Stomach (tissue), 19 donors: ENCODE measurements around the gene PSORS1C2. TPM values are rescaled to one million over a fixed set of nuclear protein-coding genes. Genes with fewer than 3 reads are reported as not detected.
"Not testable (repeated sequence)": the region's sequence is repeated elsewhere in the genome, so short reads cannot be mapped to it uniquely, and the experiment has no call there.

Source experiments
- DNase-seq, 2 donors: peaks; one replicate each; pipeline versions ENCODE4 v3.0.0 to v3.0.0-alpha.2; 2013 to 2019
- H3K27ac ChIP-seq, 5 donors: fragments of 200-600 bp in 4 of 5; sonication (generic) in 4 of 5; one replicate each; pipeline ENCODE4 v1.5.1; 2013 to 2019; ENCODE audit warnings: mild to moderate bottlenecking in 1 of 5, moderate library complexity in 1 of 5
- H3K27me3 ChIP-seq, 3 donors: fragments of 200-600 bp; sonication (generic); one replicate each; pipeline ENCODE4 v1.5.1; 2017 to 2019; ENCODE audit warnings: mixed run types in 1 of 3
- H3K36me3 ChIP-seq, 4 donors: fragments of 200-600 bp; sonication (generic); 1 replicate in 3 of 4; 2 replicates in 1 of 4; pipeline ENCODE4 v1.5.1; 2016 to 2019
- H3K4me1 ChIP-seq, 4 donors: fragments of 200-600 bp; sonication (generic); one replicate each; pipeline ENCODE4 v1.5.1; 2016 to 2019
- H3K4me3 ChIP-seq, 4 donors: fragments of 200-600 bp; sonication (generic) in 3 of 4; one replicate each; pipeline ENCODE4 v1.5.1; 2016 to 2019; ENCODE audit warnings: mild to moderate bottlenecking in 1 of 4
- H3K9me3 ChIP-seq, 4 donors: fragments of 200-600 bp; sonication (generic); one replicate each; pipeline ENCODE4 v1.5.1; 2016 to 2019
- EP300 ChIP-seq: sonication (generic); formaldehyde crosslinking; IDR thresholded peaks from one replicate; pipeline ENCODE4 v1.6.1; 2017; ENCODE audit warnings: antibody characterized with exemption
- POLR2A ChIP-seq, 4 donors: fragments of 450-650 bp; IDR thresholded peaks; one replicate each; pipeline ENCODE4 v1.6.1; 2016; ENCODE audit warnings: antibody characterized with exemption in 4 of 4, control low read depth in 2 of 4, mild to moderate bottlenecking in 1 of 4, moderate library complexity in 1 of 4
- POLR2AphosphoS5 ChIP-seq, 3 donors: sonication (generic); formaldehyde crosslinking; IDR thresholded peaks; one replicate each; pipeline ENCODE4 v1.6.1; 2016; ENCODE audit warnings: antibody characterized with exemption in 3 of 3
- WGBS, 5 donors: extraction: QIAGEN DNeasy Blood & Tissue Kit in 3 of 5; methylation state at CpG; one replicate each; pipeline versions ENCODE4 v1.1.5 to v1.1.7; 2013 to 2018; 5-methylcytosine and 5-hydroxymethylcytosine counted together
- intact Hi-C: fragments of 100-400 bp; cut with DNase I; formaldehyde crosslinking; loops from one replicate; pipeline ENCODE4 v1.15.1; 2023; ENCODE audit warnings: low total_unique reads
- long read RNA-seq, 10 donors: transcript quantifications; one replicate each; lab custom pipeline, GENCODE V29; 2026
- polyA plus RNA-seq, 3 donors: library from polyadenylated mRNA; stranded (reverse); fragments of 200-250 nt; gene quantifications; one replicate each; pipeline ENCODE4 v1.2.3, GENCODE V29; 2013
- total RNA-seq, 5 donors: library from RNA; depleted of rRNA; stranded (reverse); fragments of >200 nt; gene quantifications; one replicate each; pipeline versions ENCODE4 v1.1.0 to v1.2.3, GENCODE V29; 2014 to 2016
- TF ChIP-seq, protein P1 (sequence below), 7 experiments: fragments of 450-650 bp in 4 of 7; fragments of 200-600 bp in 3 of 7; sonication (generic) in 3 of 7; IDR thresholded peaks; one replicate each; pipeline ENCODE4 v1.5.1; 2016 to 2019; ENCODE audit warnings: antibody characterized with exemption in 7 of 7, control low read depth in 2 of 7, mild to moderate bottlenecking in 1 of 7
- donor health status: healthy with polysubstance abuse.
- donor health status: Bipolar disorder and iron deficiency.
- donor health status: healthy.

Gene PSORS1C2
- total RNA-seq: under 1 TPM in 1 of 5 donors, not detected in 4; 0.73 TPM
- polyA plus RNA-seq: 1 to 10 TPM in 1 of 3 donors, not detected in 2; 1.6 TPM
- long read RNA-seq, donor 1: 0 reads
- long read RNA-seq, donor 2: 0 reads
- long read RNA-seq, donor 3: 0 reads
- long read RNA-seq, donor 4: 0 reads
- long read RNA-seq, donor 5: 0 reads
- long read RNA-seq, donor 6: 0 reads
- long read RNA-seq, donor 7: 0 reads
- long read RNA-seq, donor 8: 0 reads
- long read RNA-seq, donor 9: 0 reads
- long read RNA-seq, donor 10: 0 reads

DNA sequence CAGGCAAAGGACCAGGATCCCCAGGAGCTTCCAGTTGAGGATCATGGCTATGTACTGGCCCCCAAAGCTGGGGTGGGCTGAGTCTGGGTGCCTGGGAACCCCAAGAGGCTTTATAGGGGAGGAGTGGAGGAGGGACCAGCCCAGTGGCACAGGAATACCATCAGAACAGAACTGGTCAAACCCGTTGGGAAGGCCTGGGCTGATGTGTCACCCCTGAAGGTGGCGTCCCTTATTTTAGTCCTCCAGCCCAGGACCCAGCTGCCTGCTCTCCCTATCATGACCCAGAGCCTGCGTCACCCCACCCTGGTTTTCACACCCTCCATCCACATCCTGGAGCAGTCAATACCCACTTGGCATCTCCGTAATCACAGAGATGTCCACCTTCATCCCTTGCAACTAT is at the start of gene PSORS1C2:
PSORS1C2 (minus strand) TSS at position 85 of the 400 bp plus-strand sequence; CDS start at position 45, 40 bp downstream.
- peaks cover 0 to 18% (median 6%) of the 10 kb centered on the region in 4 donors for H3K36me3 ChIP-seq
- 76 to 84% (median 79%) methylated on average over 4 of the region's 4 CpGs for WGBS, 5 donors
- no peaks in the 10 kb centered on the region for H3K9me3 ChIP-seq
- TF ChIP-seq EP300: no peak
- TF ChIP-seq, protein P1, sequence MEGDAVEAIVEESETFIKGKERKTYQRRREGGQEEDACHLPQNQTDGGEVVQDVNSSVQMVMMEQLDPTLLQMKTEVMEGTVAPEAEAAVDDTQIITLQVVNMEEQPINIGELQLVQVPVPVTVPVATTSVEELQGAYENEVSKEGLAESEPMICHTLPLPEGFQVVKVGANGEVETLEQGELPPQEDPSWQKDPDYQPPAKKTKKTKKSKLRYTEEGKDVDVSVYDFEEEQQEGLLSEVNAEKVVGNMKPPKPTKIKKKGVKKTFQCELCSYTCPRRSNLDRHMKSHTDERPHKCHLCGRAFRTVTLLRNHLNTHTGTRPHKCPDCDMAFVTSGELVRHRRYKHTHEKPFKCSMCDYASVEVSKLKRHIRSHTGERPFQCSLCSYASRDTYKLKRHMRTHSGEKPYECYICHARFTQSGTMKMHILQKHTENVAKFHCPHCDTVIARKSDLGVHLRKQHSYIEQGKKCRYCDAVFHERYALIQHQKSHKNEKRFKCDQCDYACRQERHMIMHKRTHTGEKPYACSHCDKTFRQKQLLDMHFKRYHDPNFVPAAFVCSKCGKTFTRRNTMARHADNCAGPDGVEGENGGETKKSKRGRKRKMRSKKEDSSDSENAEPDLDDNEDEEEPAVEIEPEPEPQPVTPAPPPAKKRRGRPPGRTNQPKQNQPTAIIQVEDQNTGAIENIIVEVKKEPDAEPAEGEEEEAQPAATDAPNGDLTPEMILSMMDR (IDR thresholded peaks at IDR 0.05): no peak
- TF ChIP-seq POLR2A (IDR thresholded peaks at IDR 0.05): no peak
- no peak for TF ChIP-seq POLR2AphosphoS5 (IDR thresholded peaks at IDR 0.05)
- peak within 1 kb of the TSS in 1 of 5 donors; percentile 41 for H3K27ac ChIP-seq
- H3K27me3 ChIP-seq: no peaks in the 10 kb centered on the region
- peak within 1 kb of the TSS in 2 of 4 donors; percentile 11 to 24 for H3K4me3 ChIP-seq
- H3K4me1 ChIP-seq: peaks cover 4 to 30% (median 19%) of the 10 kb centered on the region in 4 donors
- intact Hi-C loops: loop anchor here (5.0 kb wide), 2 partner anchors 53 to 228 kb away; no protein-coding TSS in a partner anchor
- no peak for DNase-seq

DNA sequence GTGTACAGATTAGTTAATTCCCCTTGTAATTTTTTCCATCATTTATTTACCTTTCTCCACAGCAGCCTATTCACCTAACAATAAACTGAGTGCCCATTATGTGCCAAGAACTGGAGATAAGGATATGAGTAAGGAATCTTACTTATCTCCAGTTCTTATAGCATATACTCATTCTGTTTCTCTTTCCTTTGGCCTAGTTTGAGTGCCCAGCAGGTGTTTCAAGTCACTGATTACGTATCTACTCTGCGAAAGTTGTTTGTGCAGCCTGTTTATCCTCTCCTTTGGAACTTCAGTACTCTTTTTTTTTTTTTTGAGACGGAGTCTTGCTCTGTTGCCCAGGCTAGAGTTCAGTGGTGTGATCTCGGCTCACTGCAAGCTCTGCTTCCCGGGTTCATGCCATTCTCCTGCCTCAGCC is 48.9 kb upstream of the PSORS1C2 start:
- H3K27me3 ChIP-seq: no peaks in the 10 kb centered on the region
- no peak overlapping the region for H3K4me3 ChIP-seq
- no peaks in the 10 kb centered on the region for H3K36me3 ChIP-seq
- intact Hi-C loops: no loop called here
- 24 to 55% (median 35%) methylated on average over 5 of the region's 5 CpGs for WGBS, 5 donors
- peak in 1 of 2 donors; percentile 80 for DNase-seq
- TF ChIP-seq POLR2AphosphoS5 (IDR thresholded peaks at IDR 0.05): peak in 2 of 3 donors; percentile 51 to 83
- no peak for TF ChIP-seq POLR2A (IDR thresholded peaks at IDR 0.05)
- H3K9me3 ChIP-seq: no peaks in the 10 kb centered on the region
- peak overlapping the region; percentile 85 to 96 (median 92) for H3K27ac ChIP-seq
- H3K4me1 ChIP-seq: peaks cover 0 to 9% (median 4%) of the 10 kb centered on the region in 4 donors

DNA sequence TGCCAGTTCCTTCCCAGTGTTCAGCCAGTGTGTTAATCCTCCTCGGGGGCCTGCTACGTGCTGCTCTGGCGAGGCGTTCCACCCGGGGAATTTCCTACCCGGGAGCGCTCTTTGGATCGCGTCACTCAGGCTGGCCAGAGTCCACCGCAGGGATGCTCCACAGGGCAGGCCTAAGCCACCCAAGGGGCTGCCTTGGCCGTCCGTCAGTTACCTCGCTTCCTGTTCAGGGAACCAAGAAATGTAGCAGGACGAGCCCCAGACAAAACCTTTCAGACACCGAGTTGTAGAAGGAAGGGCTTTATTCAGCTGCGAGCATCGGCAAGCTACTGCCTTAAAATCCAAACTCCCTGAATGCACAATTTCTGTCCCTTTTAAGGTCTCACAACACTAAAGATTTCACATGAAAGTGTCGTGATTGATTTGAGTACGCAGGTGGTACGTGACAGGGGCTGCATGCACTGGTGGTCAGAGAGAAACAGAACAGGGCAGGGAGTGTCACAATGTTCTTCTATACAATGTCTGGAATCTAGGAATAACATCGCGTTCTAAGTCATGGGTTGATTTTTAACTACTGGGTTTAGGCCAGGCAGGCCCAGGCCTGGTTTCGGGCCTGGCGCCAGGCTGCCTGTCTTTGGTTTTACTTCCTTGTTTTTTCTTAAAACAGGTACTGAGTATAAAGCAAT is 47.3 kb upstream of the PSORS1C2 start:
- Histone ChIP-seq H3K4me3 (peak overlapping the region; percentile 33 to 45 (median 42)), H3K27me3 (no peaks in the 10 kb centered on the region), H3K9me3 (no peaks in the 10 kb centered on the region), H3K36me3 (peaks cover 0 to 1% (median under 1%) of the 10 kb centered on the region in 4 donors), H3K4me1 (peaks cover 0 to 9% (median 6%) of the 10 kb centered on the region in 4 donors), H3K27ac (peak overlapping the region; percentile 89 to 99 (median 93))
- 19 to 50% (median 31%) methylated on average over 24 of the region's 24 CpGs for WGBS, 5 donors
- peak; percentile 46 to 85 for DNase-seq
- no peak for TF ChIP-seq EP300
- peak in 2 of 3 donors; percentile 75 to 76 for TF ChIP-seq POLR2AphosphoS5 (IDR thresholded peaks at IDR 0.05)
- TF ChIP-seq, protein P1 (IDR thresholded peaks at IDR 0.05): no peak
- intact Hi-C loops: no loop called here

GRCh38 chr6:31185695-31186051 is 46.8 kb upstream of the PSORS1C2 start:
- TF ChIP-seq POLR2A (IDR thresholded peaks at IDR 0.05): peak in 2 of 4 donors; percentile 5 to 23
- H3K27ac ChIP-seq: peak overlapping the region; percentile 89 to 99 (median 93)
- intact Hi-C loops, H3K36me3 ChIP-seq, H3K9me3 ChIP-seq, H3K27me3 ChIP-seq, DNase-seq: not testable (repeated sequence)
- 21 to 41% (median 33%) methylated on average over 4 of the region's 4 CpGs for WGBS, 5 donors
- H3K4me1 ChIP-seq: peaks cover 5 to 15% (median 11%) of the 10 kb centered on the region in 4 donors
- H3K4me3 ChIP-seq: peak overlapping the region; percentile 33 to 45 (median 42)

DNA sequence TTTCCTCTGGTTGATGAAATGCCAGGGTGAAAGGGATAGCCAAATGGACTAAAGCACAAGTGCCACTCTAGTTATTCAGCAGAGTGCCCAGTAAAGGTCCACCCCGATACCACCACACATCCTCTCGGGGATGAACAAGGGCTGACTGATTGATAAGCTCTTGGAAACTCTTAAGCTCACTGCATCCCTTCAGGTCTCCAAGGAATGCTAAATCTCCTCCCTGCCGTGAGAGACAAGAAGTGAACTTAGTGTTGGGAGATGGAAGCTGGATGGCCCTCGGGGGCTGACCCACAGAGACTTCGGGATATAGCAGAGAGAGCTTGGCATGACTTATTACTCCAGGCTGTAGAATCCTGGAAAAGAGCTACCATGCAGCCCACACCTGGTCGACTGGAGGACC is 45.0 kb upstream of the PSORS1C2 start:
- peak overlapping the region; percentile 3 to 96 (median 29) for H3K27ac ChIP-seq
- intact Hi-C loops, H3K27me3 ChIP-seq, H3K9me3 ChIP-seq, DNase-seq: not testable (repeated sequence)
- peaks cover 23 to 30% (median 24%) of the 10 kb centered on the region in 4 donors for H3K4me1 ChIP-seq
- peak overlapping the region; percentile 30 to 45 (median 36) for H3K4me3 ChIP-seq
- H3K36me3 ChIP-seq: peaks cover 0 to 13% (median 6%) of the 10 kb centered on the region in 4 donors
- WGBS, 5 donors: 28 to 57% (median 52%) methylated on average over 6 of the region's 6 CpGs

GRCh38 chr6:31183287-31183686 is 44.4 kb upstream of the PSORS1C2 start:
- intact Hi-C loops, H3K27me3 ChIP-seq, H3K9me3 ChIP-seq, DNase-seq: not testable (repeated sequence)
- peak overlapping the region; percentile 30 to 45 (median 36) for H3K4me3 ChIP-seq
- 30 to 86% (median 37%) methylated on average over 2 of the region's 2 CpGs for WGBS, 5 donors
- H3K36me3 ChIP-seq: peaks cover 0 to 13% (median 6%) of the 10 kb centered on the region in 4 donors
- H3K4me1 ChIP-seq: peaks cover 27 to 32% (median 30%) of the 10 kb centered on the region in 4 donors
- H3K27ac ChIP-seq: peak overlapping the region in 3 of 5 donors; percentile 17 to 96 (median 29)
